G401.6 (cell line): ENCODE data around the gene INAFM2.

Experiments
- FAIRE-seq: peaks from 2 replicates; lab custom pipeline; 2012; peaks lifted over from hg19 to GRCh38; lab: Jason Lieb, UNC

Gene INAFM2

GRCh38 chr15:40306908-40307307 is 16.6 kb upstream of the INAFM2 start:
- FAIRE-seq = no peak

- no peak for FAIRE-seq
These were observed 15.9 kb upstream of the INAFM2 start, which contains the start of gene PLCB2 for GRCh38 chr15:40307421-40308211. Gene PLCB2, minus strand, starts transcription at chr15:40307935. Its CDS starts 263 bp downstream, at chr15:40307672.

GRCh38 chr15:40309344-40309862 is 14.1 kb upstream of the INAFM2 start:
- no peak for FAIRE-seq

DNA sequence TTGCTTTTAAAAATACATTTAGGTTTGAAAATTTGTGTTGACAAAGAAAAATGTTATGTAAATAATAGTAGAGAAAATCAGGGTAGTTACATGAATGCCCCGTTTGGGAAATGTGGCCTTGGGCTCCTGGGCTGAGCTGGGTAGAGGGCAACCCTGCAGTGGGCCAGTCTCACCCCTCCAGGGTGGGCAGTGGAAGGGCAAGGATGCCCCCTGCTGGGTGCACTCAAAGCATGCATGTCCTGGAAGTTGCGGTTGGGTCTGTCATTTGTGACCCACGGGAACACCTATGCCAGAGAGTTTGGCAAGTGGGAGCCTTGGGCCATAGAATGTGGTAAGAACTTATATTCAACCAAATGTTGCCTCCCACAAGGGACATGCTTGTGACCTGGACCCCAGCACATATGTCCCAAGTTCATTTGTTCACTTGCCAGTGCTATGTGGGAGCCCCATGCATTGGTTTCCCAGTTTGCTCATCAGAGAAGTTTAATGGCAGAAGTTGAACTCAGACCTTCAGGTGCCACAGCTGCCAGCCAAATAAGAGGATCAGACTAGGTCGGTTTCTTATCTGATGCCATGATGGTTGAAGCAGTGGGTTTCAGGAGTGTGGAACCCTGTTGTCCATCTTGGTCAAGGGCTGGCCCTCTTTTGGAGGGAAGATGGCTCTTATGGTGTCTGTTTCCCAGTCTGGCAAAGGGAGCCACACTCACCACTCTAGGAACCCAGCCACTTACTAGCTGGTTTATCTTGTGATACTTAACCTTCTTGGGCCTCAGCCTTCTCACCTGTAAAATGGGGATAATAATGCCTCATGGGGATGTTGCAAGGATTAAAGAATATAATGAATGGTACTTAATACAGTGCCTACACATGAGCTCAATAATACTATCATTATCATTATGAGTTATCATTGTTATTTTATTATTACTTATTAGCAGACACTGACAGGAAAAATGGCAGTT is 13.2 kb upstream of the INAFM2 start:
- peak; percentile 15 for FAIRE-seq

- no peak for FAIRE-seq
These were observed 12.5 kb upstream of the INAFM2 start for GRCh38 chr15:40310993-40311392.

DNA sequence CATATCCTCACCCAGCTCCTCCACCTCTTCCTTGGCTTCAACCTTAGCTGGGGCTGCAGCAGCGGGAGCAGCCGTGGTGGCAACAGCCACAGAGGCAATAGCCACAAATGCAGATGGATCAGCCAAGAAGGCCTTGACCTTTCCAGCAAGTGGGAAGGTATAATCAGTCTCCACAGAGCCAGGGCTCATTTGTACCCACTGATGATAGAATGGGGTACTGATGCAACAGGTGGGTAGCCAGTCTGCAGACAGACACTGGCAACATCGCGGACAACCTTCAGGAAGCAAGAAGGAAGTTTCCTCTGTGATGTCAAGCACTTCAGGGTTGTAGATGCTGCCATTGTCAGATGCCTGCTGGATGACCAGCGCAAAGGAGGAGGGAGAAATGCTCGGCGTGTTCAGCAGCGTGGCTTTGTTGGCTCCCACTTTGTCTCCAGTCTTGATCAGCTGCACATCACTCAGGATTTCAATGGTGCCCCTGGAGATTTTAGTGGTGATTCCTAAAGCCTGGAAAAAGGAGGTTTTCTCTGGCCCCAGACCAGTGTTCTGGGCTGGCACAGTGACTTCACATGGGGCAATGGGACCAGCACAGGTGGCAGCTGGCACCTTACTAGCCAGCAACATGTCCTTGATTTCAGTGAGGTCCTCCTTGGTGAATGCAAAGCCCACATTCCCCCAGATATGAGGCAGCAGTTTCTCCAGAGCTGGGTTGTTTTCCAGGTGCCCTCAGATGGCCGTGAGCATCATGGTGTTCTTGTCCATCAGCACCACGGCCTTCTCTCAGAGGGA is 10.9 kb upstream of the INAFM2 start:
- FAIRE-seq = no peak

DNA sequence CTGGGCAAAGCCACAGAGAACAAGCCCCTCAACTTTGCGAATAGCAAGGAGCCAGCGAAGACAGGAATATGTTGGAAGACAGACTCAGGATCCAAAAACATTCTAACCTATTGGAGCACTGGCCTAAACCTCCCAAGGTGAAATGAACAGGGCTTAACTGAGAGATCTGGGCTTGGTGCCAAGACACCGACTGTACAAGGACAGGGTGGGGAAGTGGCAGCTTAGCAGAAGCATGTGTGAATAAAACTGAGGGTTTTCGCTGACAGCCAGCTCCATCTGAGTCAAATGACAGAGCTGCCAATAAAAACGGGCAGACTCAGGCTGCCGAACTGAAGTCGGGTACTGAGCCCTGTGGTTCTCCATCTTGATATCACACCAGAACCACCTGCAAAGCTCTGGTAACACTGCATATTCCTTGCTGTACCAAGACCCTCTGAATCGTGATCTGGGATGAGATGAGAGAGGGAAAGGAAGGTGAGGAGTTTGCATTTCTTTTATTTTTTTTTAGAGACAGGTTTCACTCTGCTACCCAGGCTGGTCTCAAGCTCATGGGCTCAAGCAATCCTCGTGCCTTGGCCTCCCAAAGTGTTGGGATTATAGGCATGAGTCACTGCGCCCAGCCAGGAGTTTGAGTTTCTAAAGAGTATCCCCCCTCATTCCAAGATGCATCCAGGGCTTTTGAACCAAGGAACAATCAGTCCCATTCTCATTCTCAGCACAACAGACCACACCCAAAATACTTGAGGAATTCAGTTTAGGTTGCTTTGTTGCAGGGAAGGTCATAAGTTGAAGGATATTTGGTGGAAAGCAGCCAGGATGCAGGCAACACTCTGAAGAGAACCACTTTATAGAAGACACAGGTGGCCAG is 9.7 kb upstream of the INAFM2 start:
- no peak for FAIRE-seq

DNA sequence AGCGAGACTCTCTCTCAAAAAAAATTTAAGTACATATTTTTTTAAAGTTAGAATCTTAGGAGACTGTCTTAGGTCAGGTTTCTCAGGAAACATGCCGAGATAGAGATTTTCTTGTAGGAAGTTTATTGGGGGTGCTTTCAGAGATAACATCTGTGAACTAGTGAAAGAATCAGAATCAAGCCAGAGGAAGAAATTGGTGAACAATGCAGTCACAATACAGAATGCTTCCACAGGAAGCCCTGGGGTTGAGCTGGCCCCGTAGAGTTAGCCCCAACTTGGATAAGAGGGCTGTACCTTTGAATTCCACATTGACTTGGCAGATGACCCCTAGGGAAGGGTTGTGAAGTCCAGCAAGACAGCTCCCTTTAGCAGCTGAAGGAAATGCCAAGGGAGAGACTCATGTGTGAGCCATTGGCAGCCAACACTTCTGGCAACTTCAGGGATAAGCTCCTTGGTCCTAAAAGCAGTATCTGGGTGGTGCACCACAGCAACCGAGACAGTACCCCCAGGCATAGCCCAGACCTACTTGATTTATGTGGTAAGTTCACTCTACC is 8.7 kb upstream of the INAFM2 start:
- no peak for FAIRE-seq

- no peak for FAIRE-seq
These were observed 6.6 kb upstream of the INAFM2 start for GRCh38 chr15:40316931-40317330.

GRCh38 chr15:40317580-40317979 is 5.9 kb upstream of the INAFM2 start:
- FAIRE-seq = no peak

DNA sequence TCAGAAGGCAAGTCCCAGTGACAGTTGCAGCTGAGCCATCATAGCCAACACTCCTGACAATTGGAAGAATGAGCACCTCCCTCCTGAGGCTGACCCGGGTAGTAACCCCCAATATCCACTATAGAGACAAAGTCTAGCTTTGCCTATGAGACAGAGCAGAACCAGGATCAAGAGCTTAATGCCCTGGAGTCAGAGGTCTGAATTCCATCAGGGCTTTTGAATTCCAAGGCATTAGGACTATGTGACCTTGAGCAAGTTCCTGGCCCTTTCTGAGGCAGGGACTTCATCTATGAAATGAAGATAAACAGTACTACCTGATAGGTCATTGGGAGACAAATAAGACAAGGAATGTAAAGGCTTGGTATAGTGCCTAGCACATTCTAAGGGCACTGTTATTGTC is 3.1 kb upstream of the INAFM2 start:
- FAIRE-seq = peak; percentile 95

GRCh38 chr15:40320931-40321371 is 2.5 kb upstream of the INAFM2 start:
- FAIRE-seq = peak; percentile 94

DNA sequence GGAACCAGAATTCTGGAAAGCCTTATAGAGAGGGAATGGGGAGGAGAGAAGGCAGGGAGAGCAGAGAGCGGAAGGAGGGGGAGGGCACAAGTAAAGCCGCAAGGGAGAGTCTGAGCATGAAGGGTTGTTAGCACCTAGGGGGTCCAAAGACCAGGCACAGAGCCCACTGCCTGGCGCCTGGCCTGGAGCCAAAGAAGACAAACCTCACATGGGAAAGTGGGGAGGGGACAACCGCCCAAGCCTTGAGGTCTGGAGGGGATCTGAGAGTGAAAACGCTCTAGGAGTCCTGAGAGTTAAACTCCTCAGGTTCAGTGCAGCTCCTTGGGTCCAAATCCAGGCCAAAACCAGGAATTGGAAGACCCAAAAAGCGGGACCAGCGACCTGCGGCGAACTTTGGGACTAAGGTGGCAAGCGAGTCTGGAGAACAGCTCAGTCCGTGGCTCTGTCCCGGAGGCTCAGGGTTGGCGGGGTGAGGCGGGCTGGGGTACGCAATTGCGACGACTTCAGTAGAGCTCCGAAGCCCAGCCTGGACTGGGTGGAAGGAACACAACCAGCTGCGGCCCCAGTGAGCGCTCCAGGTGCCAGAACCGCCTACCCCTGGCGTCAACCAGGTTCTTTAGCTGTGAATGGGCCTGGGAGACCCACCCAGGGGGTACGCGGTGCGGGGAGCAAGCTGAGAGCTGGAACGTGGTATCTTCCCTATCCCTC is 807 bp upstream of the INAFM2 start:
- no peak for FAIRE-seq

GRCh38 chr15:40323953-40324937 is 753 bp downstream of the INAFM2 start:
- FAIRE-seq = no peak

DNA sequence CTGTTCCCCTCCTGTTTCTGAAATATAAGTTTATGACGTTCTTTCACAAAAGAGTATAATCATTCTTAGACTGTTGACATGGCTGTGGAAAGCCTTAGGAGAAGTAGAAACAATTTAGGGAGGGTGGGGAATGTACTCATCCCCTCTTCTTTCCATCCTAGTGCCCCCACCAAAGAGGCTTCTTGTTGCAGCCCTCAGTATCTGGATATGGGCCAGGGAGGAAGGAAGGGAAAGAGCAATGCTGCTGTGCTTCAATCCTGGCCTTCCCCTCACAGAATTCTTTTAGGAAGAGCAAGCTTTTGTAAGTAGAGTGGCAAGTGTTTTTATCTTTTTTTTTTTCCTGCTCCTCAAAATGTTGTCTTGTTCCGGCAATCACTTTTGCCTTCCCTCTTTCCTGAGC is 1.7 kb downstream of the INAFM2 start:
- no peak for FAIRE-seq

GRCh38 chr15:40325700-40326099 is 2.2 kb downstream of the INAFM2 start:
- no peak for FAIRE-seq

- no peak for FAIRE-seq
These were observed 4.0 kb downstream of the INAFM2 start for GRCh38 chr15:40327457-40327856.

GRCh38 chr15:40328176-40328575 is 4.7 kb downstream of the INAFM2 start:
- FAIRE-seq = peak; percentile 86

GRCh38 chr15:40328751-40329150 is 5.3 kb downstream of the INAFM2 start:
- FAIRE-seq = no peak
